Embryonic facial prominence (tissue), 1 donor: Measurements from ENCODE around the gene BTF3.
"Not testable (repeated sequence)": the region's sequence is repeated elsewhere in the genome, so short reads cannot be mapped to it uniquely, and the experiment has no call there.

ENCODE experiments used
- DNase-seq: peaks from one replicate; pipeline ENCODE4 v3.0.0-alpha.2; 2016; ENCODE audit errors: extremely low spot score

BTF3 gene

DNA sequence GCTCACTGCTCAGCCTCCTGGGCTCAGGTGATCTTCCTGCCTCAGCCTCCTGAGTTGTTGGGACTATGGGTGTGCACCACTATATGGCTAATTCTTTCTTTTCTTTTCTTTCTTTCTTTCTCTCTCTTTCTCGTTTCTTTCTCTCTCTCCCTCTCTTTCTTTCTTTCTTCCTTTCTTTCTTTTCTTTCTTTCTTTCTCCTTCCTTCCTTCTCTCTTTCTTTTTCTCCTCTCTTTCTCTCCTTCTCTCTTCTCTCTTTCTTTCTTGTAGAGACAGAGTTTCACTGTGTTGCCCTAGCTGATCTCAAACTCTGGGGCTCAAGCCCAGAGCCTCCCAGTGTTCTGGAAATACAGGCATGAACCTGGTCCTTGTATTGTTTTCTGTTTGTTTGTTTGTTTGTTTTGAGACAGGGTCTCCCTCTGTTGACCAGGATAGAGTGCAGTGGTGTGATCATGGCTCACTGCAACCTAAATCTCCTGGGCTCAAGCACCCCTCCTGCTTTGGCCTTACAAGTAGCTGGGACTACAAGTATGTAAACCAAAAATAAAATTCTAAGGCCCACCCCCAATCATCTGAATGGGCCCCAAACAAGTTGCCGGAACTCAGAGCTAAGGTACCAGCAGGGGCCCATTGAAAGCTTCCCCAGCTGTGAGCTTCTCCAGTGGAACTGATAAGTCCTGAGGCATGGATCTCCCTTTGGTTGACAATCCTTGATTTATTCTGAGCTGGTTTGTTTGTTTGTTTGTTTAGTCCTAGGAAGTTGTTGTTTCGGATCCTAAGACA is 11.9 kb upstream of the BTF3 start:
- DNase-seq, result no peak

DNA sequence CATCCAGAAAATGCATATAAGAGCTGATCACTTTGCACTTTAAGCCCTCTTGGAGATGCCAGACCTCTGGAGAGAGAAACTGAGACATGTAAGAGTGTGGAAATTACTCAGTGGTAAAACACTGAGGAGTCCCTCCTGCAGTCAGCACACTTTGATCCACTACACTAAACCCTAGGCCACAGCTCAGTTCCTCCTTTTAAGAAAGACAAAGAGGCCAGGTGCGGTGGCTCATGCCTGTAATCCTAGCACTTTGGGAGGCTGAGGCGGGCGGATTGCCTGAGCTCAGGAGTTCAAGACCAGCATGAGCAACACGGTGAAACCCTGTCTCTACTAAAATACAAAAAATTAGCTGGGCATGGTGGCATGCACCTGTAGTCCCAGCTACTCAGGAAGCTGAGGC is 11.0 kb upstream of the BTF3 start:
- DNase-seq, result not testable (repeated sequence)

DNA sequence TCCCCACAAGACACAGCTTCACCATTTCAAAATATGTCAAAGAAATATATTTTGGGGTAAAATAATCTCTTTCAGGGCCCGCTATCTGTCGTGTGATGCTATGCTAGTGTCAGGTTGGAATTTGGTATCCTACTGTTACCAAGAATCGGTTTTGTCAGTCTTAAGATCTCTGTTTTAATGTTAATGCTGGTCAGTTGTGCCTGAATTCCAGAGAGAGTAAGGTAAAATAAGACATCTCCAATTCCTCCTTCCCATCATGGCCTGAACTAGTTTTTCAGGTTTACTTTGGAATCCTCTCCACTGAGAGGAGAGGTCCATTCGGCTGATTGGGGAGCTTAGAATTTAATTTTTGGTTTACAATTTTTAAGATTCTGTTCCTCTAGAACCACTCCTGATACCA is 10.4 kb upstream of the BTF3 start:
- DNase-seq, result no peak

DNA sequence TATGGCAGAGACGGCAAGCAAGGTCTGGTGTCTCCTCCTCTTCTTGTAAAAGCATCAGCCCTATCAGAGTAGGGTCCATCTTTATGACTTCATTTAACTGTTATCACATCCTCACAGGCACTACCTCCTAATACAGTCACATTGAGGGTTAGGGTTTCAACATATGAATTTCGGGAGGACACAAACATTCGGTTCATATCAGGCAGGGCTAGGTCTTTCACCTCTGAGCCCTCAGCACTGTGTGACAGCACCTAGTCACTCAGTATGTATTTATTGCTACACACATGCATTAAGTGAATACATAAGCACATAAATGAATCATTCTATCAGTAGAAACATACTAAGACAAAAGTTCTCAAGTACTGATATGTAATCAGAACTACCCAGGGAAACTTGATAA is 9.4 kb upstream of the BTF3 start:
- no peak for DNase-seq

DNA sequence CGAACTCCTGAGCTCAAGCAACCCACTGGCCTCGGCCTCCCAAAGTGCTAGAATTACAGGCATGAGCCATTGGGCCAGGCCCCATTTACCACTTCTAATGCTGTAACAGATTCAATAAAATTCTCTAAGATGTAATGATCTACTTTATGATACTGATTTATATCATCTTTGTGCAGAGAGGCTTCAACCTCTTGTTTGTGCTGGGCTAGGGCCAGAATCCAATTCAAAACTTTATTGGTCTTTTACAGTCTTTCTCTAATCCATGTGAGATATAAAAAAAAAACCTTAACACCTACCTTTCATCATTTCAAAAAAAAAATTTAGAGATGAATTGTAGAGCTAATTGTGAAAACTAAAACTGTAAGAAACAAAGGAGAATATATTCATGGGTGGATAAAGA is 8.2 kb upstream of the BTF3 start:
- DNase-seq, result no peak

DNA sequence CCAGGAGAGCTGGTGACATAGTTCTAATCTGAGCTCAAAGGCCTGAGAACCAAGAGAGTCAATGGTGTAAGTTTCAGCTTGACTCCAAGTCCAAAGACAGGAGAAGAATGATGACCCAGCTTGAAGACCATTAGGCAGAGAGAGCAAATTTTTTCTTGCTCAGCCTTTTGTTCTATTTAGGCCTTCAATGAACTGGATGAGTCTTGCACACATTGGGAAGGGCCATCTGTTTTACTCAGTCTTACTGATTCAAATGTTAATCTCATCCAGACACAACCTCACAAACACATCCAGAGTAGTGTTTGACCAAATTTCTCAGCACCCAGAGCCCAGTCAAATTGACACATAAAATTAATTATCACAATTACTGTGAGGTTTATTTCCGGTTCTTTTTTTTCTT is 7.1 kb upstream of the BTF3 start:
- no peak for DNase-seq

DNA sequence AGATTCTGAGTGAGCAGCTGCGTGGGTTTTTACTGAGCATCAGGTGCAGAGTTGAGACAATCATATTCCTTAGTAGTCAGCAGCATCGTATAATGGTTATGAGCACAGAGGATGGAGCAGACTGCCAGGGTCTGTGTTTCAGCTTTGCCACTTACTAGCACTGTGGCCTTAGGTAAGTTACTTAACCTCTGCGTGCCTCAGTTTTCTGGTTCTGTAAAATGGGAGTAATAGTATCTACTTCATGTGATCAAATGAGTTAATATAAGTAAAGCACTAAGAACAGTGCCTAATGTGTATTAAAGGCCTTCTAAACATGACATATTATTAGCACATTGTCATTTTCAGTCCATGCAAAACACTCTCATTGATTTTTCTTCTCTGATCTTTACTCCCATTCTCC is 4.8 kb upstream of the BTF3 start:
- DNase-seq, result no peak

DNA sequence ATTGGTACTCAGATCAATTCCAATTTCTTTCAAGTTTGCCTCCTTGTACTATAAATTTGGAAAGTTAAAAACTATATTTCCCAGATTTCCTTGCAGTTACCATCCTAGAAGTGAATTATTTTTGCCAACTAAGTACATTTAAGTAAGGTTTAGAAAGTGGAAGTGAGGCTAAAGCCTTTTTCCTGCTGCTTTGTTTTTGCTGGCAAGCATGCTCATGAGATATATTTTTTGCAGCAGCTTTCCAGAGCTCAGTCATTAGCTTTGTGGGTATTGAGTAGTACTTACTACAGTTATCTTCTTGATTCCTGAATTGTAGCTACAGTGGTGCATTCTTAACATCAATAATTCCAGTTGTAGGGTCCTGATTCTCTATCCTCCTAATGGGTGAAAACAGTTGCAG is 3.5 kb upstream of the BTF3 start:
- no peak for DNase-seq

DNA sequence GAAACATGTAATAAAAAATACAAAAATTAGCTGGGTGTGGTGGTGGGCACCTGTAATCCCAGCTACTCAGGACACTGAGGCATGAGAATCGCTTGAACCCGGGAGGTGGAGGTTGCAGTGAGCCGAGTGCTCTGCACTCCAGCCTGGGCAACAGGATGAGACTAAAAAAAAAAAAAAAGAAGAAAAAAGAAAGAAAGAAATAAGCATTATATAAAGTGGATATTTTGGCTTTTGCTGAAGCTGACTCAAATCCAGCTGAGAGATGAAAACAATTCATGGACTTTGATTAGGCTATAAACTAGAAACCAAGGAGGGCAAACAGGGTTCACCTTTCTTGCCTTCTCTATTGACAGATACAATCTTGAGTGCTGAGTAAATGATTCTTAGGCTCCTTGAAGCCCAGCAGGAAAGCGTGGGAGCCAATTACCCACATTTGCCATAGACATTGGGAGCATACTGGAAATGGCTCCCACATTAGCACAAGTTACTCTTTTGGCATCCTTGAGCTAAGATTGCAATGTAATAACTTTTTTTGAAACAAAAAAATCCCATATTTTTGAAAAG is 2.4 kb upstream of the BTF3 start:
- DNase-seq, result no peak

DNA sequence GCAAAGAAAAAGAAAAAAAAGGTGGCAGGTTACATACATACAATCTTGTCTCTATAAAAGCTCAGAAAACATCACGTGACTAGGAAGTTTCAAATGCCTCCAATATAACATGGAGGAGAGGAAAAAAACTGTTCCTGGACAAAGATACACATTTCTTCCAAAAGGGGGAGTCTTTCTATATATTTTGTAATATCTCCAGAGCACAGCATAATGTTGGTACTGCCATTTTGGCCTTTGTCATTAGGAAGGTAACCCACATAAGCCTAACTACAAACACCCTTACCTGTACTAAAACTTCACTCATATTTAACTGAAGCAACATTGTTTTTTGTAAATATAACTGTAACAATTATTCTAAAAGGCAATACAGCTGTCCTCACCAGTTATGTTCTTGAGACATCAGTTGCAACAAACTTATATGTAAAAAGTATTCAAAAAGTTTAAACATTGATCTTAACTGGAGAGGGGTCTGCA is 1.2 kb upstream of the BTF3 start:
- DNase-seq, result peak; percentile 71

DNA sequence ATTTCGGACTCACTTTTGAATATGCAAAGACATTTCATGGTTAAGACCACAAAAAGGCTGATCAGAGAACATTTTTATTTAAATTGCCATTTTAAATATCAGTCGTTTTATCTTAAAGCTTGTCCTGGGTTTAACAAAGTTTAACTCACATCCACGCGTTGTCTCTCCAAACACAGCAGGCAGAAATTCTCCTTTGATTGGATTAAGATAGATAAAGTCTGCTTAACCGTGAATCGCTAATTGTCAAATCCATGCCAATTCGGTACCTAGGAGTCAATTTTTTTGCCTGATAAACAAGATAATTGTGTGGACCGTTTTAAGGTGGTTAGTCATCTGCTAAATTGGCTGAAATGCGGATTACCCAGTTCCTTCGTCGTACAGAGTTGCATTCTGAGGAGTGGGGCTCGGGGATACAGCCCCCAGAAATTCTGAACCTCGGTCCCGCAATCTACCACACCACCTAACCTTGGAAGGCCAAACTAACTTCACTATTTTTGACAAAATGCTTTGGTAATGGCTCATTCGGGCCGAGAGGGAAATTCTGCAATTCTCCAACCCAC is 665 bp upstream of the BTF3 start:
- DNase-seq, result no peak

DNA sequence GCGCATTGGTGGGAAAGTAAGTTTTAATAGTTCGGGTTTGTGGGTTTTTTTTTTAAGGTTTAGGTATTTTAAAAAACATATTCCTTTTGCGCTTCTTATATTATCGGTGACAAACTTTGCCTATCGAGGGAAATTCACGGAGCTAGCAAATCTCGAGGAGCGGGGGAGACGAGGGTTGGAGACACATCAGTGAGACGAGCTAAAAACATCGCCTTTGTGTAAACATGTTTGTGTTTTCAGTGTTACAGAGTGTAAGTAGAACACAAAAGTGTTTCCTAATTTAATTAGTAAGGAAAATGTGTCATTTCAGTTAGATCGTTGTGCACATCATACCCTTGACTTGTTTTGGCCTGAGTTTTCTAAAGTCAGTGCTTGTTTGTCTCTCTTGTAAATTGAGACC is 945 bp downstream of the BTF3 start:
- DNase-seq, result no peak

DNA sequence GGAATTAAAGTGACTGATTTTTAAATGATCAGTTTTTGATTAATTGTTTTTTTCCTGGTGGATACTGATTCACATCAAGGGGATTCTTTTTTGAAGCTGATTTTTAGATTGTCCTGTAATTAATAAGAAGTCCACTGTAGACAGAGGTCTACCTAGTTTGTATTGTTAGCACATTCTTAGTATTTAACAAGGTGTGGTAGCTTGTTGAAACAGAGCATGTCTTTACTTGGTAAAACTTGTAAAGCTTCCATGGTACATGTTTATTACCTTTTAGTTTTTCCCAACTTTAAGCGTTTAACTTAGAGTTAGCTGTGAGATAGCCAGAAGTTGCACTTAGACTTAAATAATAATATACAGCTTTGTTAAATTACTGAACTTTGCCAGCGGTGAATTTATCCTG is 1.5 kb downstream of the BTF3 start:
- DNase-seq, result no peak

DNA sequence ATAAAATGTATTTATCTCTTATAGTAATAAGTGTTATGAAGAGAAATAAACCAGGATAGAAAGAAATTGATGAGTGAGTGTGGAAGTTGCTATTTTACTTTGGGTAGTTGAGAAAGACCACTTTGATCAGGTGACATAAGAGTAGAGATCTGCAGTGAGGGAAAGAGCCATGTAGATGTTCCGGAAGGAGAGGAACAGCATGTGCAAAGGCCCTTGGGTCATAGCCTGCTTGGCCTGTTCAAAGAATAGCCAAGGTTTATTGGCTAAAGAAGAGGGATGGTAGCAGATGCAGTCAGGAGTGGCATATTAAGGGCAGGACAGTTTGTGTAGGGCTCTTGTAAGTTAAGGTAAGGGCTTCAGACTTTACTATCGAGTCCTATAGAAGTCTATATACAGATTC is 3.2 kb downstream of the BTF3 start:
- no peak for DNase-seq

DNA sequence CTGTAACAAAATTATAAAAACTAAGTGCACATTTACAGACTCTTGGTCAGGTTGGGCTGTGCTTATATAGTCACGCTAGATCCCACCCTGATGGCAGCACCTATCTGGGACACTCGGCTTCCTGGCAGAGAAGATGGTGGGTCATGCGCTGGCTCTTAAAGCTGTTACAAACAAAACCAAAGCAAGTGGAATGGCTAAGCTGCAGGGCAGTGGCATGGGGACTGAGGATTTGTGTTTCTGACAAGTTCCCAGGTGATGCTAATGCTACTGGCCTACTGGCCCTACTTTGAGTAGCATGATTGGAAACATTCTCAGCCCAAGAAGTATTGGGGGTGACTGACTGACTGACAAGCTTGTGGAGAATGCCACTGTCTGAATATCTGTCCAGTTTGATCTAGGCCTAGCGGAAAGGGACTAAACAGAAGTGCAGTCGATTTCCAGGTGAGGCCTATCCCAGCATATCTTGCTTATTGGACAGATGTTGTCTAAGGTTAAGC is 8.3 kb downstream of the BTF3 start:
- no peak for DNase-seq

DNA sequence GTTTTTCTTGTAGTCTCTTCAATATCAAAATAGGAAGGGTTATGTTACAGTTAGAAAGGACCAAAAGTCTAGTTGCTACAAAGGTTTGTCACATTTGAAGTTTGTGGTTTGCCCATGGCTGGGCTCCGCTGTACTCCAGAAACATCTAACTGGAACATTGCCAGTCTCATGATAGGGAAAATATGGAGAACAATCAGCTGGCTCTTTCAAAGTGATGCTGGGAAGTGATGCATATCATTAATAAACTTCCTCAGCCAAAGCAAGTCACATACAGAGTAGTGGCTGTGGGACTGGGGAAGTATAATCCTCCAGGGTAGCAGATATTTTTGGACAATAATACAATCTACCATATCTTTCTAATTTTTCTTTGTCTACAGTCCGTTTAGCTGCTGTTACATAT is 8.8 kb downstream of the BTF3 start:
- no peak for DNase-seq

DNA sequence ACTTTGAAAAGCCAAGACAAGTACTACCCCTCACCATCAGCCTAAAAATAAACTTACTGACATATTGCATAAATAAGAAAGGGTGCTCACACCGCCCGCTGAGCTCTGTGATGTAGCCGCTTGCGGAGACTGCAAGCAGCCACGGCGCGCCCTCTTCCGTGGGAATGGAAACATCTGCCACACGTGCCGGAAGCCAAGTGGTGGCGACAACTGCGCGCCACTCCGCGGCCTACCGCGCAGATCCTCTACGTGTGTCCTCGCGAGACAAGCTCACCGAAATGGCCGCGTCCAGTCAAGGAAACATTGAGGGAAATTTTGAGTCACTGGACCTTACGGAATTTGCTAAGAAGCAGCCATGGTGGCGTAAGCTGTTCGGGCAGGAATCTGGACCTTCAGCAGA is 10.3 kb downstream of the BTF3 start:
- not testable (repeated sequence) for DNase-seq

DNA sequence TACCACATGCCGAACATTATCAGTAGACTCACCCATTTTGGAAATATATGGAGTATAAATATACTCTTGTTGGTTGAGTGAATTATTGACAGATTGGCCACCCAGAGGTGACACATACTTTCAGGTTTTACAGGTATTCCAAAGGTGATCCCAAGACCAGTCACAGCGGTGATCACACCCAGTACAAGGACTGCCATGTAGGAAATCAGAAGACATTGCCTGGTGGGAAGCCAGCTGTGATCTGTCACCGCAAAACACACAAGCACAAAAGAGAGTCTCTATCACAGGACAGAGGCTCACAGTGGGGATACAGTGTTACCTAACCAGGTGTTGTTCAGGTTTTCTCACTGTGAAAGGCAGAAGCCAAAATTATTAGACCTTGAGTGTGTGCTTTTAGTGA is 15.8 kb downstream of the BTF3 start:
- no peak for DNase-seq

DNA sequence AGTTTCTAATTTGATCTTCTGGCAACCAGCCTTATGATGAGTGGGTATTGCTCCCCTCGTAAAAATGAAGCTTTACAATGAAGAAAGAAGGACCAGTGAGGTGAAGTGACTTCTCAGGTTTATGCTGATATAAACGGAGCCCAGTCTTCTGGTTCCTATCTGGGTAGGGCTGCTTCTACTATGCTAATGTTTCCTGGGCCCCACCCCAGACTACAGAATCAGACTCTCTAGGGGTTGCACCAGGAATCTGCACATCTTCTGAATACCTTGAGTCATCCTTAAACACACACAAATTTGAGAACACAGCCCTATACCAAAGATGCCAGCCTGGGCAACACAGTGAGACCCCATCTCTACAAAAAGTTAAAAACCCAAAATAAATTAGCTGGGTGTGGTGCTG is 16.2 kb downstream of the BTF3 start:
- no peak for DNase-seq

DNA sequence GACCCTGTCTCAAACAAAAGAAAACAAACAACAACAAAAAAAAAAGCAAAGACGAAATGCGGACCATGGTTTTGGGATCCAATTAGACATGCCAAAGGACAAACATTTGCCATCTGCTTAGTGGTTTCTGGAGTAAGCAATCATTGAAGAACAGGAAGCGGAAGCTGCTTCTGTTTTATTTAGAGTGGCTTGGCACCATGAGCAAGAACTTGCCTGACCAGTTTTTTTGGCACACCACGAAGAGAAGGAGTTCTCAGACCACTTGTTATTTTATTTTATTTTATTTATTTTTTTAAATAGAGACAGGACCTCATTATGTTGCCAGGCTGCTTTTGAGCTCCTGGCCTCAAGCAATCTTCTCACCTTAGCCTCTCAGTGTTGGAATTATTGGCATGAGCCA is 17.0 kb downstream of the BTF3 start:
- DNase-seq, result no peak

DNA sequence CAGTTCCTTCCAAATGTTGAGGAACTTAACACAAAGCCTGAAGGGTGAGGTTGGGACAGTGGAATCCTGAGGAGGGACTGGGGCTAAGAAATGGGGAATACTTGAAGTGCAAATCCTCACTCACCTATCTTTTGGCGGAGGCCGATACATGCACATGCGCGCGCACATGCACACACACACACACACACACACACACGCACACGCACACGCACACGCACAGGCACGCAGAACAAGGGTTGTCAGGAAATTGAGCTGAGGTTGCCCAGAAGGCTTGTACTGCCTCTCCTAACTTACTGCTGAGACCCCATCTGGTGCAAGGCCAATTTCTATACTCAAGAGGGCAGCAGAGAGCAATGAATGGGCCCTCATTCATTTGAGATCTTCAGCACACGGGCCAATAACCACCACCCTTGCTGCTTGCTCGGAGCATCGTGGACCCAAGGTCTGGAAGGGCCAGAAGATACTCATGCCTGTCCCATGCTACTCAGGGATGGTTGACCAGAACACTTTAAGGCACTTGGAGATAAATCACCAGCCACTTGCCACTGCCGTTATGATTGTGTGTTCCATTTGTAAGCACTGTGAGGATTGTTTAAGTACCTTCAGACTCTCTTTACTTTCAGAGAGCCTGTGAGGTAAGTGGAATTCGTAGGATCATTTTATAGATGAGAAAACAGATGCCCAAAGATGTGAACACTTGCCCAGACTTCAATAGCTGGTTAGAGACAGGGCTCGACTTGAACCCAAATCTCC is 21.5 kb downstream of the BTF3 start:
- DNase-seq, result peak; percentile 47

DNA sequence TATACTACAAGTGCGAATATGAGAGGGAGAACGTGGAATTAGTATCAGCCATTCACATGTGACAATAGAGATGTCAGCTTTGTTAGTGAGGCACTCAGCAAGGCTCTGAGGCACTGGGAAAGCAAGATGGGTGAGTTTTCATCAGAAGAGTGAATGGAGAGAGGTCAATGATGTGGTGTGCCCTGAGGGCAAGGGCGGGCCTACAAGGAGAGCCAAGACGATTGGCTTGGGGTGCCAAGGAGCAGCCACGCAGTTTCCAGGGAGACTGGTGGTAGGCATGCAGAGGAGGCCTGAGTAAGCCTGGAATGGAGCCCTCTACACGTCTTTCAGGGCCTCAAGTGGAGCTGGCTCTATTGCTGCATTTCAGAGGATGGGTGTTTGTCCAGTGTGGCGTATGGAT is 24.7 kb downstream of the BTF3 start:
- no peak for DNase-seq

DNA sequence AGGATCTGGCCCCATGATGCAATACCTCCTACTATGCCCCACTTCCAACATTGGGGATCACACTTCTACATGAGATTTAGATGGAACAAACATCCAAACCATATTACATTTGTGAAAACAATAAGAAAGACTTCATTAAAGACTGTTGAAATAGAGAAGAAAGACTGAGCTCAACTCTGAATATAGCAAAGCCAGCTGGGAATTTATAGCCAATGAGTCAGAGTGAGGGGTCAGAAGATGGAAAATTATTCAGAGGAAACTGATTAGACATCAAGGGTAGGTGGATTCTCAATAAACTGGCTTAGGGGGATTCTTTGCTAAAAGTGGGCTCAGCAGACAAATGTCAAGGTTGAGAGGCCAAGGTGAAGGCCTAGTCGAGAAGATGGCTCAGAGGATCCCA is 25.6 kb downstream of the BTF3 start:
- DNase-seq, result no peak
